Natural killer cell treated with Interleukin-12 subunit alpha and Interleukin-12 subunit beta and Interleukin-15 and Interleukin-18, amount 100 ng/mL, for 72 hours (primary cell): Measurements from ENCODE around the gene LPCAT2. TPM values are rescaled to one million over a fixed set of nuclear protein-coding genes. Genes with fewer than 3 reads are reported as not detected.
"Not testable (repeated sequence)": the region's sequence is repeated elsewhere in the genome, so short reads cannot be mapped to it uniquely, and the experiment has no call there.

ENCODE experiments used
- ATAC-seq, 2 donors: fragments of 150-1000 bp; cut with Tn5 transposase in 1 of 2; sonication (Bioruptor Pico), chemical (Tn5 transposase) in 1 of 2; 2 replicates each; pipeline ENCODE4 v1.10.0; 2021
- DNase-seq: peaks from one replicate; pipeline ENCODE4 v3.0.0; 2022; ENCODE audit warnings: low spot score
- H3K27ac Mint-ChIP-seq, 2 donors: 1 replicate in 1 of 2; 2 replicates in 1 of 2; pipeline ENCODE4 v1.8.0; 2022; ENCODE audit warnings: mixed read lengths in 2 of 2, mild to moderate bottlenecking in 1 of 2, moderate library complexity in 1 of 2
- H3K27me3 Mint-ChIP-seq, 2 donors: 1 replicate in 1 of 2; 2 replicates in 1 of 2; pipeline ENCODE4 v1.8.0; 2022; ENCODE audit warnings: mixed read lengths in 2 of 2
- H3K36me3 Mint-ChIP-seq: one replicate; pipeline ENCODE4 v1.8.0; 2022; ENCODE audit warnings: mixed read lengths
- H3K4me1 Mint-ChIP-seq, 2 donors: 1 replicate in 1 of 2; 2 replicates in 1 of 2; pipeline ENCODE4 v1.8.0; 2022; ENCODE audit warnings: low read depth in 2 of 2, mixed read lengths in 2 of 2, mild to moderate bottlenecking in 1 of 2
- H3K4me3 Mint-ChIP-seq: one replicate; pipeline ENCODE4 v1.8.0; 2022; ENCODE audit warnings: mixed read lengths
- H3K9me3 Mint-ChIP-seq: 2 replicates; pipeline ENCODE4 v1.8.0; 2022; ENCODE audit warnings: mixed read lengths
- total RNA-seq, 2 donors: library from RNA; stranded (reverse); gene quantifications; one replicate each; pipeline ENCODE4 v1.2.3, GENCODE V29; 2022

The LPCAT2 gene
- total RNA-seq, 2 donors from 2014 or later = 0.31 to 2.9 TPM

GRCh38 chr16:55585631-55586030, 76.8 kb downstream of the LPCAT2 start:
- Mint-ChIP-seq H3K27ac (no peak overlapping the region), H3K9me3 (no peaks in the 10 kb centered on the region), H3K4me3 (no peak overlapping the region), H3K36me3 (no peaks in the 10 kb centered on the region), H3K27me3 (peaks cover 0 to 7% of the 10 kb centered on the region in 2 donors), H3K4me1 (no peaks in the 10 kb centered on the region)
- DNase-seq (no peak), ATAC-seq (no peak)

DNA sequence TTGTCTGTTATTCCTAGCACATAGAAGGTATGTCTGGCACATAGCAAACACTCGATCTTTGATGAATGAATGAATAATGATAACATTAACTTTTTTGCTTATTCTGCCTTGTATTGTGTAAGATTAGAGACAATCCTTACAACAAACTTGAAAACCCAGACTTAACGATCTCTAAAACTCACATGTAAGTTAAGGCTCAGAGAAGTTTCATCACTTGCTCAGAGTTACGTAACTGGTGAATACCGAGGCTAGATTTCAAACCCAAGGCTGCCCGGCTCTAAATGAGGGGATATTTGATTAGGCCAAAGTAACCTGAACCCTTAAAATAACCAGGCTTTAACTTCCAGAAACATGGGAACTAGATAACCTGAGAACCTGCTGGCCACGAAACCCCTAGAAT, 79.9 kb downstream of the LPCAT2 start:
- ATAC-seq = no peak
- no peak overlapping the region for H3K27ac Mint-ChIP-seq
- peaks cover 4% of the 10 kb centered on the region for H3K36me3 Mint-ChIP-seq
- no peak overlapping the region for H3K4me3 Mint-ChIP-seq
- no peaks in the 10 kb centered on the region for H3K9me3 Mint-ChIP-seq
- H3K27me3 Mint-ChIP-seq = peaks cover 8 to 32% of the 10 kb centered on the region in 2 donors
- no peak for DNase-seq
- H3K4me1 Mint-ChIP-seq = no peaks in the 10 kb centered on the region

GRCh38 chr16:55592306-55592705, 83.4 kb downstream of the LPCAT2 start:
- no peaks in the 10 kb centered on the region for H3K9me3 Mint-ChIP-seq
- no peaks in the 10 kb centered on the region for H3K4me1 Mint-ChIP-seq
- DNase-seq = no peak
- no peak overlapping the region for H3K4me3 Mint-ChIP-seq
- peaks cover 11 to 52% of the 10 kb centered on the region in 2 donors for H3K27me3 Mint-ChIP-seq
- peaks cover 4% of the 10 kb centered on the region for H3K36me3 Mint-ChIP-seq
- no peak for ATAC-seq
- no peak overlapping the region for H3K27ac Mint-ChIP-seq

DNA sequence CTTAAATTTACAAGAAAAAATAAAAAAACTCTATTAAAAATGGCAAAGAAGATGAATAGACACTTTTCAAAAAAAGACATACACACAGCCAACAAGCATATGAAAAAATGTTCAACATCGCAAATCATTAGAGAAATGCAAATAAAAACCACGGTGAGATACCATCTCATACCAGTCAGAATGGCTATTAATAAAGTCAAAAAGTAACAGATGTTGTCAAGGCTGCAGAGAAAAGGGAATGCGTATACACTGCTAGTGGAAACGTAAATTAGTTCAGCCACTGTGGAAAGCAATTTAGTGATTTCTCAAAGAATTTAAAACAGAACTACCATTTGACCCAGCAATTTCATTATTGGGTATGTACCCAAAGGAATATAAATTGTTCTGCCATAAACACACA, 89.1 kb downstream of the LPCAT2 start:
- H3K27me3 Mint-ChIP-seq = peaks cover 9 to 28% of the 10 kb centered on the region in 2 donors
- no peaks in the 10 kb centered on the region for H3K4me1 Mint-ChIP-seq
- no peak for ATAC-seq
- H3K36me3 Mint-ChIP-seq = peaks cover 3% of the 10 kb centered on the region
- H3K9me3 Mint-ChIP-seq = peaks cover 6% of the 10 kb centered on the region
- no peak for DNase-seq
- no peak overlapping the region for H3K4me3 Mint-ChIP-seq
- no peak overlapping the region for H3K27ac Mint-ChIP-seq

- Mint-ChIP-seq H3K9me3 (peaks cover 3% of the 10 kb centered on the region), H3K4me3 (no peak overlapping the region), H3K27ac (no peak overlapping the region), H3K4me1 (no peaks in the 10 kb centered on the region), H3K36me3 (no peaks in the 10 kb centered on the region), H3K27me3 (peaks cover 6 to 14% of the 10 kb centered on the region in 2 donors)
- DNase-seq (no peak), ATAC-seq (no peak)
Observed at GRCh38 chr16:55605754-55606336, 97.0 kb downstream of the LPCAT2 start.

GRCh38 chr16:55613613-55614335, 104.9 kb downstream of the LPCAT2 start:
- no peaks in the 10 kb centered on the region for H3K4me1 Mint-ChIP-seq
- DNase-seq (no peak), ATAC-seq (no peak)
- peaks cover 9 to 37% of the 10 kb centered on the region in 2 donors for H3K27me3 Mint-ChIP-seq
- H3K9me3 Mint-ChIP-seq = peaks cover 10% of the 10 kb centered on the region
- no peak overlapping the region for H3K27ac Mint-ChIP-seq
- no peaks in the 10 kb centered on the region for H3K36me3 Mint-ChIP-seq
- no peak overlapping the region for H3K4me3 Mint-ChIP-seq

DNA sequence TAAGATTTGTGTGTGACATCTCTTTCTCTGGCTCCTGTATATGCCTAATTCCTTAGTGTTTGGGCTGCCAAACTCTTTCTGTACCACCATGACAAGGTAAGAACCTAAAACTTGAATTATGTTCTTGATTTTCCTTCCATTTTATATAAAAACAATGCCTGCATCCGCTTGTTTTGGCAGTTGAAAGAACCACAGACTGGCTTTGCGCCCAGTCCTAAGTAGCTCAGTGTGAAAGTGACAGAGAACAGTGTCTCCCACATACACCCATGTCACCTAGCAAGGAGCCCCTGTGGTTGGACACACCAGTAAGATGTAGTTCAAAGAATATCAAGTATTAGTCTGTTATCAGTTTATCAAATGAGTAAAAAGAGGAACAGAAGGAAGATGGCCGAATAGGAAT, 106.2 kb downstream of the LPCAT2 start:
- Mint-ChIP-seq H3K27me3 (peaks cover 9 to 38% of the 10 kb centered on the region in 2 donors), H3K9me3 (peaks cover 10% of the 10 kb centered on the region), H3K27ac (no peak overlapping the region), H3K36me3 (no peaks in the 10 kb centered on the region), H3K4me1 (no peaks in the 10 kb centered on the region), H3K4me3 (no peak overlapping the region)
- DNase-seq (no peak), ATAC-seq (no peak)

DNA sequence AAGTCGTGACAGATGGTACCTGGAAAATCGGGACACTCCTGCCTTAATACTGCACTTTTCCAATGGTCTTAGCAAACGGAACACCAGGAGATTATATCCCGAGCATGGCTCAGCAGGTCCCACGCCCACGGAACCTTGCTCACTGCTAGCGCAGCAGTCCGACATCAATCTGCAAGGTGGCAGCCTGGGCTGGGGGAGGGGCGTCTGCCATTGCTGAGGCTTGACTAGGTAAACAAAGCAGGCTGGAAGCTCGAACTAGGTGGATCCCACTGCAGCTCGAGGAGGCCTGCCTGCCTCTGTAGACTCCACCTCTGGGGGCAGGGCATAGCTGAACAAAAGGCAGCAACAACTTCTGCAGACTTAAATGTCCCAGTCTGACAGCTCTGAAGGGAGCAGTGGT, 106.8 kb downstream of the LPCAT2 start:
- Mint-ChIP-seq H3K9me3 (peaks cover 10% of the 10 kb centered on the region), H3K27me3 (peaks cover 8 to 38% of the 10 kb centered on the region in 2 donors)
- H3K4me3 Mint-ChIP-seq, ATAC-seq, H3K27ac Mint-ChIP-seq, H3K4me1 Mint-ChIP-seq, DNase-seq, H3K36me3 Mint-ChIP-seq: not testable (repeated sequence)

GRCh38 chr16:55621771-55622170, 112.9 kb downstream of the LPCAT2 start:
- H3K36me3 Mint-ChIP-seq = no peaks in the 10 kb centered on the region
- no peak overlapping the region for H3K4me3 Mint-ChIP-seq
- no peaks in the 10 kb centered on the region for H3K4me1 Mint-ChIP-seq
- ATAC-seq (no peak), DNase-seq (no peak)
- no peak overlapping the region for H3K27ac Mint-ChIP-seq
- peaks cover 2% of the 10 kb centered on the region for H3K9me3 Mint-ChIP-seq
- peaks cover 4 to 26% of the 10 kb centered on the region in 2 donors for H3K27me3 Mint-ChIP-seq

- ATAC-seq (no peak), DNase-seq (no peak)
- H3K36me3 Mint-ChIP-seq = no peaks in the 10 kb centered on the region
- peaks cover 2 to 22% of the 10 kb centered on the region in 2 donors for H3K27me3 Mint-ChIP-seq
- H3K9me3 Mint-ChIP-seq = peaks cover 2% of the 10 kb centered on the region
- no peak overlapping the region for H3K4me3 Mint-ChIP-seq
- no peak overlapping the region for H3K27ac Mint-ChIP-seq
- no peaks in the 10 kb centered on the region for H3K4me1 Mint-ChIP-seq
Observed at GRCh38 chr16:55622272-55622671, 113.4 kb downstream of the LPCAT2 start.

DNA sequence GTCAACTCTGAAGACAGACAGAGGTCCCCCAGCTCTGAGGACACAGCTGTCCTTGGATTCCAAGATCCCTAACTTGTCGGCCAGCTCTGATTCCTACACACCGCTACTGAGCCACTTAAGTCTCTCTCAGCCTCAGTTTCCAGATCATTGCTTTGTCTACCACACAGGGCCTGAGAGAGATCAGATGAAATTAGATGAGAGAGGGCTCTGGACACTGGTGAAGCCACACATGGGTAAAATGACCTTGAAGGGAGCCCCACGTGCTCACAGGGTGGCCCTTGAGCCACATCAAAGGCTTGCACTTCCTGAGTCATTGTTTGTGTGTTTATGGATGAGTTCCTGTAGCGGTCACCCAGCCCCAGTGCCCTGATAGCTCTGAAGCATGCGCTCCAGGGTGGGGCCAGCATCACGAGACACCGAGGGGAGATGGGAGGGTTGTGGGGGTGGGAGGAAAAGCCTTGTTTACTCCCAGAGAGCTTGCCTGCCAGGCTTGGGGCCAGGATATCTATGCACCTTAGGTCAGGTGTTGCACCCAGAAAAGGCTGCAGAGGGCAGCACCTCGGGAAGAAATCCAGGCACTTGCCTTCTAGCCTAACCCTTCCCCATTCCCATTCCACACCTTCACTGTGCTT, 114.2 kb downstream of the LPCAT2 start:
- ATAC-seq = no peak
- Mint-ChIP-seq H3K4me1 (no peaks in the 10 kb centered on the region), H3K4me3 (no peak overlapping the region)

DNA sequence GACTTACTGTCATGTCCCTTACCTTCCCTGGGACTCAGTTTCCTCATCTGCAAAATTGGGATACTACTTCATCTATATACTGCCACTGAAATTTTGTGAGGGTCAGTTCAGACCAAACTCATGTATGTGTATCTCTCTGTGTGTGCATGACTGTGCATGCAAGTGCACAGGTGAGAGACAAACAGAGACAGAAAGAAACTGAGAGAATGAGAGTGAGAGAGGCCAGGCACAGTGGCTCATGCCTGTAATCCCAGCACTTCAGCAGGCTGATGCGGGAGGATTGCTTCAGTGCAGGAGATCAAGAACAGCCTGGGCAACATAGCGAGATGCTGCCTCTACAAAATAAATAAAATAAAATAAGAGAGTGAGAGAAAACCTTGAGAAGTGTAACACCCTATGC, 114.8 kb downstream of the LPCAT2 start:
- Mint-ChIP-seq H3K9me3 (peaks cover 2% of the 10 kb centered on the region), H3K36me3 (no peaks in the 10 kb centered on the region), H3K27me3 (peaks cover 2 to 11% of the 10 kb centered on the region in 2 donors), H3K27ac (no peak overlapping the region), H3K4me1 (no peaks in the 10 kb centered on the region), H3K4me3 (no peak overlapping the region)
- ATAC-seq (no peak), DNase-seq (no peak)

More for the DNA sequence above, 114.2 kb downstream of the LPCAT2 start:
- Mint-ChIP-seq H3K27me3 (peaks cover 2 to 17% of the 10 kb centered on the region in 2 donors), H3K27ac (no peak overlapping the region), H3K9me3 (peaks cover 2% of the 10 kb centered on the region), H3K36me3 (no peaks in the 10 kb centered on the region)
- no peak for DNase-seq

- H3K9me3 Mint-ChIP-seq = peaks cover 2% of the 10 kb centered on the region
- no peak for DNase-seq
- peaks cover 2 to 15% of the 10 kb centered on the region in 2 donors for H3K27me3 Mint-ChIP-seq
- no peak overlapping the region for H3K27ac Mint-ChIP-seq
- H3K4me3 Mint-ChIP-seq = no peak overlapping the region
- H3K4me1 Mint-ChIP-seq = no peaks in the 10 kb centered on the region
- no peak for ATAC-seq
- H3K36me3 Mint-ChIP-seq = no peaks in the 10 kb centered on the region
Observed at GRCh38 chr16:55624696-55625095, 115.8 kb downstream of the LPCAT2 start.

DNA sequence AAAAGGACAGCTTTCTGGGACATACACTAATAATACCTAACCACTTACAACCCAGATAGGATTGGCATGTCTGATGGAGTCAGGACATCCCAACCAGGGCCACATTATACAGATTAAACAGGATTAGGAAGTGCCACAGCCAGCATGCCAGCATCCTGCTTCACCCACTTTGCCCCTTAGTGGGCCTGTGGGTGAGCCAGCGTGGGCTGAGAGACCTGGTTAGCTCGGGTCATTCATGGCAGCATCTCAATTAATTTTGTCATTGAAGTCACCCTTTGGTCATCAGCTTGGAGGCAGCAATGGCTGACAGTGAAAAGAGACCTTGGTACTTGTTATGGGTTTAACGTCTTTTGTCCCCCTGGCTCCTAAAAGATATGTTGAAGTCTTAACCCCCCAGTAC, 117.0 kb downstream of the LPCAT2 start:
- H3K27ac Mint-ChIP-seq = no peak overlapping the region
- no peaks in the 10 kb centered on the region for H3K4me1 Mint-ChIP-seq
- ATAC-seq (peak in 1 of 2 donors; percentile 15), DNase-seq (no peak)
- peaks cover 3 to 19% of the 10 kb centered on the region in 2 donors for H3K27me3 Mint-ChIP-seq
- no peak overlapping the region for H3K4me3 Mint-ChIP-seq
- H3K9me3 Mint-ChIP-seq = peaks cover 2% of the 10 kb centered on the region
- no peaks in the 10 kb centered on the region for H3K36me3 Mint-ChIP-seq
